ENCODE measurements around the gene CPT1C.

CPT1C gene

DNA sequence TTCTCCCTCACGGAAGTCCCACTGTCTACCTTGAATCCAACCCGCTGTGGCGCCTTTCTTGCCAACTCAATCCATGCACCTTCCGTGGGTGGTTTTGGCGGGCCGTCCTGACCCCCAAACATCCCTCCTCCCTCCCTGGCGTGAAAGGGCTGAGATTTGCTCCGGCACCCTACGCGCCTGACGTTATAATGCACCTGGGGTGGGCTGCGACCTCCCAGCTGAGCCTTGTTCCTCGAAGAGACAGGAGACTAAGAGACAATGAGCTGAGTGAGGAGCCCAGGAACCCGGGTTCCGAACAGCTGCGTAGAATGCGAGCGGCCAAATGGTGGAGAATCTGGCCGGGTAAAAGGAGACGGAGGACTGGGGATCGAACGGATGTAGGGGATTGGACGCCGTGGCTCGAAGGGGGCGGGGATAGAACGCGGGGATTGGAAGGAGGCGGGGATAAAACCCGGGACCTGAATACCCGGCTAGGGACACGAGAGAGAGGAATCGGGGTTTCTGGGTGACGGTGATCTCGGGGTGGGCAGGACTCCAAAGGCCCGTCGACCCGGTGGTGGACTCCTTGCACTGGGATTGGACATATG is at the start of gene CPT1C:
TSS of gene CPT1C (plus strand) at position 461 of the 587 bp plus-strand sequence. CDS start 1,137 bp downstream, outside the sequence.
- DNase-seq = peak in 2 of 4 experiments; percentile 29 to 31

DNA sequence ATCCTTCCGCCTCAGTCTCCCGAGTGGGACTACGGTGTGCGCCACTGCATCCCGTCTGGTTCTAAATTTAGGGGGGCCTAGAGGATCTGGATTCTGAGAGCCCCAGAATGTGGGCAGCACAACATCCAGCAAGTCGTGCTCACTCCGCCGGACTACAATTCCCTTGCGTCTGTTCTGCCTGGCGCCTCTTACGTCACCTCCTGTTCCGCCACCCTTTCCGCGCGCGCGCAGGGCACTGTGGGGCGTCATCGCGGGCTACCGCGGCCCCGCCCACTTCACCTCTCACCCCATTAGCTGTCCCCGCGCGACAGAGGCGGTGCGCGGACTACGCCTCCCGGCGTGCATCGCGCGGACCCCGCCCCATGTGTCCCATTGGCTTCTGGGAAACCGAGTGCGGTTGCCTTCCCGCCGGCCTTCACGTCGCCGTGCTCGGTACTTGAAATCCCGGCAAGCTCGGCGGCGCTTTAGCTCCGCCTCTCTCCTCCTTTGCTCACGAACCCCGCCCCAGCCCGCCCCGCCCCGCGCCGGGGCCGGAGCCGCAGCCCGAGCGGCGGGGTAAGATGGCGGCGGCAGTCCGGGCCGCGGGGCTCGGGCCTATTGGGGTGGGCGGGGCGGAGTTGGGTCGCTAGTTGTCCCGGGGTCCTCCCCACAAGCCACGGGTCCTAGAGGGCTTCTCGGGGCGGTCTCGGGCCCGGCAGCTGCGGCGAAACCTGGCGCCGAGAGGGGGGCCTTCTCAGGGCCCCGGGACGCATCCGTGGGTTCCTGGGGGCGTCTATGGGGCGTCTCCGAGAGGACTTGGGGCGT is 49.0 kb upstream of the CPT1C start, which contains the start of gene SCAF1:
TSS of gene SCAF1 (plus strand) at position 522 of the 804 bp plus-strand sequence. CDS start 2,818 bp downstream, outside the sequence.
- peak; percentile 95 to 99 (median 98) for DNase-seq

DNA sequence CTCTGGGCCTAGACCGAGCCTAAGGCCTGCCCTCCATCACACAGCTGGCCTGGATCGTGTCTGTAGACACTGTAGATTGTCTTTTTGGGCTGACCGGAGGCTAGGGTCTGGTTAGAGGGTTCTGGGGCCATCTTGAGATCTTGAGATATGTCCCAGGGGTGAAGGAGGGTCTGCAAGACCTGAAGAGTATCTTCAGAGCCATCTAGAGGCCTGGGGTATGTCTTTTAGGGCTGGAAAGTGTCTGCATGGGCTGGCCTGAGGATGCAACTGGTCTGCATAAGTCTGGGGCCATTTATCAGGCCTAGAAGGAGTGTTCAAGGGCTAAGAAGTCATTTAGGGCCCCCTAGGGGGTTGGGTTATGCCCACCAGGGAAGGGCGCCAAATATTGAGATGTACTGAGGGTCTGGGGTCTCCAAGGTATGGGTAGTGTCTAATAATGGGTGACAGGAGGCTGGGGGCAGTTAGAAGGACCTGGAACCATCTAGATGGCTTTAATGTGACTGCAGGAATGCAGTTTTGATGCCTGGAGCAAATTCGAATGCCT is 48.4 kb upstream of the CPT1C start:
- DNase-seq = no peak

DNA sequence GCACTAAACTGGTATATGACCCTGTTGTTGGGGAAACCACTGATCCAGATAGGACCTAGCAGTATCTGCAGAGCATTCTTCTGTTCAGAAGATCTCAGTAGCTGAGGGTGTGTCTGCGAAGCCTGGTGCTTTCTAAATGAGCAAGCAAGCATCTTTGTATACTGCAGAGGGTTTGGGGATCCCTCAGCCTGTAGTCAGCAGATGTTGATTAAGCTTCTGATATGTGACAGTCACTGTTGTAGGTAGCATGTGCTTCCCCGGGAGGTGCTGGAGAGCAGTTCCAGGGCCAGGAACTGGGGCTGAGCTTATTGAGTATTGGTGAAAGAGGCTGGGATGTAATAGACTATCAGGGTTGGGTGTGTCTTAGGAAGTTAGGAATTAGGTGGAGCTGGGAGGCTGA is 47.5 kb upstream of the CPT1C start:
- no peak for DNase-seq

DNA sequence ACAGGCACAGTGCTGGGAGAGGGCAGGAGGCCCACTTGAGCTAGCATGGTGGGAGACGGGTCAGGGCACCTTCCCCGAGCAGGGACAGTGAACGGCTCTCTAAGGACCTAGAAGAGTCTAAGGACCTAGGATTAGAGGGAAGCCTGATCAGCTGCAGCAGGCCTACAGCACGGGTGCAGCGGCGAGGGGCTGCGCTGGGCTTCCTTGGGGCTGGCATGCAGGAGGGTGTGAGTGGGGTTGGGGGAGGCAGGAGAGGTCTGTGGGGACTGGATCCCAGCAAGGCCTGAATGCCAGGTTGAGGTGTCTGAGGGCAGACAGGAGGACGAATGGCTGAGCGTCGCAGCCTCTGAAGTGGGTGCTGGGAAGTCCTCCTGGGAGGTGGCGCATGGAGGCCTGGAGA is 45.3 kb upstream of the CPT1C start:
- DNase-seq = no peak

DNA sequence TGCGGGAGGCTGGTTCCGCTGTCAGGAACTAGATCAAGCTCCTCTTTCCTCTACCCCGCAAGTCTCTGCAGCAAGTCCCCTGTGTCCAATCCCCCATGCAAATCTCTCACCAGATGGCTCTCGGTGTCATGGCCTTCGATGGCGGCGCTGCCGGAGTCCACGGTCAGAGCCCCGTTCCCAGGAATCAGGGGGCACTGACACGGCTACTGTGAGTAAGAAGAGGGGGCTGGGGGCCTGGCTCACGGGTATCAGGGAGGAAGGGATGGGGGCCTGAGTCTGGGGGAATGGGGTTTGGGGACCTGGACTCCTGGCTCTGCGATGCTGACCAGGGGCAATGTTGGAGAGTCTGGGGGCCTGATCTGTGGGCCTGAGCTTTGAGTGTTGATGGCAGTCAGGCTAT is 44.9 kb upstream of the CPT1C start:
- DNase-seq = no peak

DNA sequence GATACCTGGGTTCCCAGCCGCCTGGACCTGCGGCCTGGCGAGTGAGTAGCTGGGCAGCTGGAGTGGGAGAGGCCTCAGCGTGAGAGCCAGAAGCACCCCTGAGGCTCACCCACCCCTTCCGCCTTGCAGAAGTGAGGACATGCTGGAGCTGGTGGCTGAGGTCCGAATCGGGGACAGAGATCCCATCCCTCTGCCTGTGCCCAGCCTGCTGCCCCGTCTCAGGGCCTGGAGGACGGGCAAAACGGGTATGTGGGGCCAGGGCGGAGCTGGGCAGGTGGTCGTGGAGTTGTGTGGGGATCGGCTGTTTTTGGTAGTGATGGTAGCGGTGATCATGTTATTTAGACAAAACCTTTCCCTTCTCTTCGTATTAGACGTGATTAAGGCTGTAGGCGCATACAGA is 44.3 kb upstream of the CPT1C start:
- no peak for DNase-seq

DNA sequence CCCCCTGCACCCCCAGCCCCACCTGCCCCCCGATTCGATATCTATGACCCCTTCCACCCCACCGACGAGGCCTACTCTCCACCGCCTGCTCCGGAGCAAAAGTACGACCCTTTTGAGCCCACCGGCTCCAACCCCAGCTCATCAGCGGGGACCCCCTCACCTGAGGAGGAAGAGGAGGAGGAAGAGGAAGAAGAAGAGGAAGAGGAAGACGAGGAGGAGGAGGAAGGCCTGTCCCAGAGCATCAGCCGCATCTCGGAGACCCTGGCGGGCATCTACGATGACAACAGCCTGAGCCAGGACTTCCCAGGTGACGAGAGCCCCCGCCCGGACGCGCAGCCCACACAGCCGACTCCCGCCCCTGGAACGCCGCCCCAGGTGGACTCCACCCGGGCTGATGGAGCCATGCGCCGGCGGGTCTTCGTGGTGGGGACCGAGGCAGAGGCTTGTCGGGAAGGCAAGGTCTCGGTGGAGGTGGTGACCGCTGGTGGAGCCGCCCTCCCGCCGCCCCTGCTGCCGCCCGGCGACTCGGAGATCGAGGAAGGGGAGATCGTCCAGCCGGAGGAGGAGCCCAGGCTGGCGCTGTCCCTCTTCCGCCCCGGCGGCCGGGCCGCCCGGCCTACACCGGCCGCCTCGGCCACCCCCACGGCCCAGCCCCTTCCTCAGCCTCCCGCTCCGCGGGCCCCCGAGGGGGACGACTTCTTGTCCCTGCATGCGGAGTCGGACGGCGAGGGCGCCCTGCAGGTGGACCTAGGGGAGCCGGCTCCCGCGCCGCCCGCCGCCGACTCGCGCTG is 39.7 kb upstream of the CPT1C start:
- DNase-seq = no peak

DNA sequence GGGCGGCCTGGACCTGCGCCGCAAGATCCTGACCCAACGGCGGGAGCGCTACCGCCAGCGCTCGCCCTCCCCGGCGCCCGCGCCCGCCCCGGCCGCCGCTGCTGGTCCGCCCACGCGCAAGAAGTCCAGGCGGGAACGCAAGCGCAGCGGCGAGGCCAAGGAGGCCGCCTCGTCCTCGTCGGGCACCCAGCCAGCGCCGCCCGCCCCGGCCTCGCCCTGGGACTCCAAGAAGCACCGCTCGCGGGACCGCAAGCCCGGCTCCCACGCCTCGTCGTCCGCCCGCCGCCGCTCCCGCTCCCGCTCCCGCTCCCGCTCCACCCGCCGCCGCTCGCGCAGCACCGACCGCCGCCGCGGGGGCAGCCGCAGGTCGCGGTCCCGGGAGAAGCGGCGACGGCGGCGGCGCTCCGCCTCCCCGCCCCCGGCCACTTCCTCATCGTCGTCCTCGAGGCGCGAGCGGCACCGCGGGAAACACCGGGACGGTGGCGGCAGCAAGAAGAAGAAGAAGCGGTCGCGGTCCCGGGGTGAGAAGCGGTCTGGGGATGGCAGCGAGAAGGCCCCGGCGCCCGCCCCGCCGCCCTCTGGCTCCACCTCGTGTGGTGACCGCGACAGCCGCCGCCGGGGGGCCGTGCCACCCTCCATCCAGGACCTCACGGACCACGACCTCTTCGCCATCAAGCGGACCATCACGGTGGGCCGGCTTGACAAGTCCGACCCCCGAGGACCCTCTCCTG is 38.9 kb upstream of the CPT1C start:
- DNase-seq = no peak

DNA sequence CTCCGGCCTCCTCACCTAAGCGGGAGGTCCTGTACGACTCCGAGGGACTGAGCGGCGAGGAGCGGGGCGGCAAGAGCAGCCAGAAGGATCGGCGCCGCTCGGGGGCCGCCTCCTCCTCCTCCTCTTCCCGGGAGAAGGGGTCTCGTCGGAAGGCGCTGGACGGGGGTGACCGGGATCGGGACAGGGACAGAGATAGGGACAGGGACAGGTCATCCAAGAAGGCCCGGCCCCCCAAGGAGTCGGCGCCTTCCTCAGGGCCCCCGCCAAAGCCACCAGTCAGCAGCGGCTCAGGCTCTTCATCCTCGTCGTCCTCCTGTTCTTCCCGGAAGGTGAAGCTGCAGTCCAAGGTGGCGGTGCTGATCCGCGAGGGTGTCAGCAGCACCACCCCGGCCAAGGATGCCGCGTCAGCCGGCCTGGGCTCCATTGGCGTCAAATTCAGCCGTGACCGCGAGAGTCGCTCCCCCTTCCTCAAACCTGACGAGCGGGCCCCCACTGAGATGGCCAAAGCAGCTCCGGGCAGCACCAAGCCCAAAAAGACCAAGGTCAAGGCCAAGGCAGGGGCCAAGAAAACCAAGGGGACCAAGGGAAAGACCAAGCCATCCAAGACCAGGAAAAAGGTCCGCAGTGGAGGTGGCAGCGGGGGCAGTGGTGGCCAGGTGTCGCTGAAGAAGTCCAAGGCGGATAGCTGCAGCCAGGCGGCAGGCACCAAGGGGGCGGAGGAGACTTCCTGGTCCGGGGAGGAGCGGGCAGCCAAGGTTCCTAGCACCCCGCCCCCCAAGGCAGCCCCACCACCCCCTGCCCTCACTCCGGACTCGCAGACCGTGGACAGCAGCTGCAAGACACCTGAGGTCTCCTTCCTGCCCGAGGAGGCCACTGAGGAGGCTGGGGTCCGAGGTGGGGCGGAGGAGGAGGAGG is 38.1 kb upstream of the CPT1C start:
- no peak for DNase-seq

DNA sequence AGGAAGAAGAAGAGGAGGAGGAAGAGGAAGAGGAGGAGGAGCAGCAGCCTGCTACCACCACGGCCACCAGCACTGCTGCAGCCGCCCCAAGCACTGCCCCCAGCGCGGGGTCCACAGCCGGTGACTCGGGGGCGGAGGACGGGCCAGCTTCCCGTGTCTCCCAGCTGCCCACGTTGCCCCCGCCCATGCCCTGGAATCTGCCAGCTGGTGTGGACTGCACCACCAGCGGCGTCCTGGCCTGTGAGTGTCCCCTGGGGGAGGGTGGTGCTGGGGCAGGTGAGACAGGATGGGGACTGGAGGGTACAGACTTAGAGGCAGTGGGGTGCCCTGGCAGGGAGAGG is 37.5 kb upstream of the CPT1C start:
- DNase-seq = no peak

DNA sequence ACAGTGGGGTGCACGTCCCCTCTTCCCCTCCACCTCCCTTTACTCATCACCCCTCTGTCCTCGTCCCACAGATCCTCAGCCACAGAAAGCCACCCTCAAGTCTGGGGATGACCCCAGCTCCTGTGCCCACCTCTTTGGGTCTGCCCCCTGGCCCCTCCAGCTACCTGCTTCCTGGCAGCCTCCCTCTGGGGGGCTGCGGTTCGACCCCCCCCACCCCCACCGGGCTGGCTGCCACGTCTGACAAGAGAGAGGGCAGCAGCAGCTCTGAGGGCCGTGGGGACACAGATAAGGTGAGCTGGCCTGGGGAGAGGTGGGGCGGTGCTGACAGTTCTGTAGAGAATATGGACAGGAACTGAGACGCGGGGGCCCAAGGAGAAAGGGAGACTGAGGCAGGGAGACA is 36.3 kb upstream of the CPT1C start:
- no peak for DNase-seq

DNA sequence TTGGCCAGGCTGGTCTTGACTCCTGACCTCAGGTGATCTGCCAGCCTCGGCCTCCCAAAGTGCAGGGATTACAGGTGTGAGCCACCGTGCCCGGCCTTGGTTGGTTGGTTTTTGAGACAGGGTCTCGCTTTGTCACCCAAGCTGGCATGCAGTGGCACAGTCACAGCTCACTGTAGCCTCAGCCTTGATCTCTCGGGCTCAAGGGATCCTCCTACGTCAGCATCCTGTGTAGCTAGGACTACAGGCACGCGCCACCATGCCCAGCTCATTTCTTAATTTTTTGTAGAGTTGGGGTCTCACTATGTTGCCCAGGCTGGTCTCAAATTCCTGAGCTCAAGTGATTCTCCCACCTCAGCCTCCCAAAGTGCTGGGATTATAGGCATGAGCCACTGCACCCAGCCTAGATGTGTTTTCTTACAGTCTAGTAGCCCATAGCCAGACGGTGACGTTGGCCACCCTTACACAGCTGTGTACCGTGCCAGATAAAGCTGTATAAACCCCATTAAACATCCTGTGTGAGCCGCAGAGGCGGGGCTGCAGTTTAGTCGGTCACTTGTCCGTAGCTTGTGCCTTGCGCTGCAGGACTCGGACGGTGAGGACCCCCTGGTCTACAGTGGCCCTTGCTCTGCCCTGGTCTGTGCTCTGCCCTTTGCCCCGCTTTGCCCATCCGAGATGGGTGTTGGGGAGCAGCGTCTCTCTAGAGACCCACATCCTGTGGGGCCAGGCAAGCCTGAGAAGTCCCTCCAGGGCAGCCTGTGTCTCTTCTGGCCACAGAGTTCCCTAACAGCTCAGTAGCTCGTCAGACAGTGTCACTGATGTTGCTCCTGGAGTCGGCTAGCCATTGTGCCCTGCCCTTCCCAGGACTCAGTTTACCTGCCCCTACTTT is 35.1 kb upstream of the CPT1C start:
- DNase-seq = no peak

DNA sequence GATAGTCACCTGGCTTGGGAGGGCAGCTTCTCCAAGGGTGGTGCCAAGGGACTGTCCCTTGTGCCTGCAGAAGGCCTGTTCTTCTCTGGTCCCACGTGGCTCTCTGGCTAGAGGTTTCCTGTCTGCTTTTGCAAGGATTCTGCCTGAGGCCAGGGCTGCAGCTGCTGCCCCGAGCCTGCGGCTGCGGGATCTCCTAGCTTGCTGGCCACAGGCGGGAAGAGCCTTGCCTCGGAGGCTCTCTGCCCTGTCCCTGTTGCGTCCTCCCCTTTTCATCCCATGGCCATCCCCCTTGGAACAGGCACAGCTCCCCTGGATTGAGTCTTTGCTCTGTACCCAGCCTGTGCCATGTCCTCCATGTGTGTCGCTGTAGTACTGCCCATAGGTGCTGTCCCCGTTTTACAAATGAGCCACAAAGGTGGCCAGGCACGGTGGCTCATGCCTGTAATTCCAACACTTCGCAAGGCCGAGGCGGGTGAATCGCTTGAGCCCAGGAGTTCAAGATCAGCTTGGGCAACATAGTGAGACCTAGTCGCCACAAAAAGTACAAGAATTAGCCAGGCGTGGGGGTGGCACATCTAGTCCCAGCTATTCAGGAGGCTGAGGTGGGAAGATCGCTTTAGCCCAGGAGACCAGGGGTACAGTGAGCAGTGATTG is 34.3 kb upstream of the CPT1C start:
- DNase-seq = no peak

DNA sequence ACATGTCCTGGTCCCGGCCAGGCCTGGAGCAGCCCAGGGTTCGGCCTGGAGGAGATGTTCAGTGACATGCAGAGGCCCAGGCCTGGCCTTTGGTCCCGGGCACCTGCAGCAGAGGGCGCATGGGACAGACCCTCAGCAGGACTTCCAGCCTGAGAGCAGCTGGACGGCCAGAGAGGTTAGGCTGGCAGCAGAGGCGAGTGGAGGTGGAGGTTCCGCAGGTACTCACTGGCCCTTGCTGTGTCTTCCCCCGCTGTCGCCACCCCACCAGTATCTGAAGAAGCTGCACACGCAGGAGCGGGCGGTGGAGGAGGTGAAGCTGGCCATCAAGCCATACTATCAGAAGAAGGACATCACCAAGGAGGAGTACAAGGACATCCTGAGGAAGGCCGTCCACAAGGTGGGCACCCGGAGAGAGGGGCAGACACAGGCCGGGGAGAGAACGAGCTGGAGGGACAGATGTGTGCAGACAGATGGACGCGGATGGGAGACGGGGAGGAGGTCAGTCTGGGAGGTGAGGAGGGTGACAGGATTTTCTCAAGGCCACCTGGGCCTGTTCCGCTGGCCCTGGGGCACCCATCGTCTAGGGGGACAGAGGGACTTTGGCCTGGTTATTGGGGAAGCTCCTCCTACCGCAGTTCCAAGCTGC is 33.3 kb upstream of the CPT1C start:
- DNase-seq = no peak

DNA sequence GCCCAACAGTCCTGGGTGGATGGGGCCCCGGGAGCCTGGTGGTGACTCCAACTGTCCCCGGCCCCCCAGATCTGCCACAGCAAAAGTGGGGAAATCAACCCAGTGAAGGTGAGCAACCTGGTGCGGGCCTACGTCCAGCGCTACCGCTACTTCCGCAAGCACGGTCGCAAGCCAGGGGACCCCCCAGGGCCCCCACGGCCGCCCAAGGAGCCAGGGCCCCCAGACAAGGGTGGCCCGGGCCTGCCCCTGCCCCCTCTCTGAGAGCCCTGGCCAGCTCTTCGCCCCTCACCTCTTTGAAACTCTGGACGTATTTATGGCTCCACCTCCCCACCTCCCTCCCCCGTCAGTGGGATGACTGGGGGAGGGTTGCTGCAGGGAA is 32.8 kb upstream of the CPT1C start:
- no peak for DNase-seq

DNA sequence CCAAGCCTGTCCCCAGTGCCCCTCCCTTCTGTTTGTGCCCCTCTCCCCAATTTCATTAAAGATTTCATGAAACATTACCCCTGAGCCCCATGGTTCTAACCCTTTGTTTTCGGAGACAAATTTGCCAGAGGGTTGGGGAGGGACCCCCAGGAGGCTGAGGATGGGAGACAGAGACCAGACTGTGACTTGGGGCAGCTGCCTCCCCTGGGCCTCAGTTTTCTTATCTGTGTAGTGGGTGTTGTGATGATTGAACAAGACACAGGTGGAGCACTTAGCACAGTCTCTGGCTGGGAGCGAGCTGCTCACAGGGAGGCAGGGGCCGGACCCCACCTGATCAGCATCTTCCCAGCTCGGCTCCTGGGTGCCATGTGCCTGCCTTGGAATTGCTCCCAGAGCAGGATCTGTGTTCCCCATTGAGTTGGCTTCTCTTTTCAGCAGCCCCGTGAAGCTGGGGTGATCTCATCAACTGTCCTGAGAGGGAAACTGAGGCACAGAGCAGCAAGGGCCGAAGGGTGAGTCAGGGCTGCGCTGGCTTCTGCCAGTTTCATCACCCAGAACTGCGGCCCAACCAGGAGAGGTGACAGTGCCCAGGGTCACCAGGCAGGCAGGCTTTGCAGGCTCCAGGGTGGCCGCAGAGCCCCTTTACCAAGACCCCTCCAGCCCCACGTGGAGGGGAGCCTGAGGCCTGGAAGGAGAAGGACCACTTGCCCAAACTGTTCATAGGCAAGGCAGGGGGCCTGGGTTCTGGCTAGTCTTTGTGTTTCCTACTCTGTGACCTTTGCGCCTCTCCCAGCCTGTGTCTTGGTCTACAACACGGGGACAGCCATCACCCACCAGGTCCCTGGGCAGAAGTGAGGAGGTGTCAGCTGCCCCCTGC is 32.1 kb upstream of the CPT1C start:
- no peak for DNase-seq

DNA sequence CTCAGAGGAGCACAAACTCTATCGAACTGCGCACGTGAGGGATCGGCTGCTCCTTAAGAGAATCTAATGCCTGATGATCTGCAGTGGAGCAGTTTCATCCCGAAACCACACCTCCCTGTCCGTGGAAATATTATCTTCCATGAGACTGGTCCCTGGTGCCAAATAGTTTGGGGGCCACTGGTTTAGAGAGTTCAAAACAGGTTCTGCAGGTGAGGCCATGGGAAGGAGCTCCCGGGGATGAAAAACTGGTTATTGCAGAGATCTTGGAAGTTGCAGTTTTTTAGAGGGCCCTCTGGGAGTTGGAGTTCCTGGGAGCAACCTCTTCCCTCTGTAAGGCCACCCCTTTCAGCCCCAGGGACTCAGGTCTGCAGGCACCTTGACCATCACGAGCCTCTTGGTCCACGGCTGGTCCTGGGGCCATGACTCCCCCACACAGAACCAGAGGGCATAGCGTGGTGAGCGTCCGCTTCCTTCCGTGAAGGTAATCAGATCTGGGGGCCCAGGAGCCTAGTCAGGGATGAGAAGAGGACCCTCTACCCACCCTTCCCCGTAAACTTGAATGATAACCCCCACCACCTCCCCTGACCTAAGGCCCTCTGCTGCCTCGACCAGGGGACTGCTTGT is 30.5 kb upstream of the CPT1C start:
- no peak for DNase-seq

Data from activated naive CD4-positive, alpha-beta T cell (primary cell).